MM.1S (cell line): ENCODE measurements around the gene OR8B8.

Source experiments
- EZH2 ChIP-seq: fragments of 300-600 bp; sonication (generic); optimal IDR thresholded peaks from 2 replicates; pipeline ENCODE3; 2017; ENCODE audit warnings: low read depth, mild to moderate bottlenecking, antibody characterized with exemption, low read length, mixed read lengths
- EZH2phosphoT487 ChIP-seq: fragments of 300-600 bp; sonication (generic); IDR thresholded peaks from 2 replicates; pipeline ENCODE4 v1.6.1; 2018; ENCODE audit warnings: antibody characterized with exemption, low read length
- TF ChIP-seq, protein P1 (sequence below): fragments of 300-600 bp; sonication (generic); IDR thresholded peaks from 2 replicates; pipeline ENCODE4 v1.5.1; 2016; ENCODE audit warnings: antibody characterized with exemption, low read length, mixed read lengths

DNA sequence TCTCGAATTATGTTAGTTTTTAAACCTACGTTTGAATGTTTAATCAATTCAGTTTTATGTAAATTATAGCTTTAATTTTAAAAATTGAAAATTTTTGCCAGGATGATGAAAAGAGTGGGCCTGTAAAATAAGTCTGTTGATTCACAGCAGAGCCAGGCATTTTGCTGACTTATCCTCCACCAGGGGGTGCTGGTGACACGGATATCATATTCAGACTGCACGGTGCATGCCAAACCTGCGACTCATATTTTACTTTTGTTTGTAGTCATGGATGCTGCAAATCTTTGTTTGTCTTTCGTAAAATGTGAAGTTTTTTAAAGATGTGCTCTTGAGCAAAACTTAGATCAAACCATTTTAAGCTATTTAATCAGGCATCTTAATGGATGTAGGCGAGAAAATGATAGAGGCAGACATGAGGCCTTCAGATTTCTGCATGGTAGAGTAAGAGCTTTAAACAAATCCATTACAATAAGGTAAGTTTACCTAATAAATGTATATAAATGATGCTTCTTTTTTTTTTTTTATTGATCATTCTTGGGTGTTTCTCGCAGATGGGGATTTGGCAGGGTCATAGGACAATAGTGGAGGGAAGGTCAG, 43.1 kb downstream of the OR8B8 start:
- TF ChIP-seq EZH2phosphoT487: no peak
- TF ChIP-seq, protein P1, sequence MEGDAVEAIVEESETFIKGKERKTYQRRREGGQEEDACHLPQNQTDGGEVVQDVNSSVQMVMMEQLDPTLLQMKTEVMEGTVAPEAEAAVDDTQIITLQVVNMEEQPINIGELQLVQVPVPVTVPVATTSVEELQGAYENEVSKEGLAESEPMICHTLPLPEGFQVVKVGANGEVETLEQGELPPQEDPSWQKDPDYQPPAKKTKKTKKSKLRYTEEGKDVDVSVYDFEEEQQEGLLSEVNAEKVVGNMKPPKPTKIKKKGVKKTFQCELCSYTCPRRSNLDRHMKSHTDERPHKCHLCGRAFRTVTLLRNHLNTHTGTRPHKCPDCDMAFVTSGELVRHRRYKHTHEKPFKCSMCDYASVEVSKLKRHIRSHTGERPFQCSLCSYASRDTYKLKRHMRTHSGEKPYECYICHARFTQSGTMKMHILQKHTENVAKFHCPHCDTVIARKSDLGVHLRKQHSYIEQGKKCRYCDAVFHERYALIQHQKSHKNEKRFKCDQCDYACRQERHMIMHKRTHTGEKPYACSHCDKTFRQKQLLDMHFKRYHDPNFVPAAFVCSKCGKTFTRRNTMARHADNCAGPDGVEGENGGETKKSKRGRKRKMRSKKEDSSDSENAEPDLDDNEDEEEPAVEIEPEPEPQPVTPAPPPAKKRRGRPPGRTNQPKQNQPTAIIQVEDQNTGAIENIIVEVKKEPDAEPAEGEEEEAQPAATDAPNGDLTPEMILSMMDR: peak; percentile 78
- TF ChIP-seq EZH2: no peak
